GM19240 (cell line): Measurements from ENCODE around the gene FUNDC1.
"Not testable (repeated sequence)": the region's sequence is repeated elsewhere in the genome, so short reads cannot be mapped to it uniquely, and the experiment has no call there.

Experiments
- DNase-seq: peaks from one replicate; pipeline ENCODE4 v3.0.0; 2011; ENCODE audit warnings: low spot score; ENCODE audit not compliant: insufficient read length

The FUNDC1 gene, protein sequence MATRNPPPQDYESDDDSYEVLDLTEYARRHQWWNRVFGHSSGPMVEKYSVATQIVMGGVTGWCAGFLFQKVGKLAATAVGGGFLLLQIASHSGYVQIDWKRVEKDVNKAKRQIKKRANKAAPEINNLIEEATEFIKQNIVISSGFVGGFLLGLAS

DNA sequence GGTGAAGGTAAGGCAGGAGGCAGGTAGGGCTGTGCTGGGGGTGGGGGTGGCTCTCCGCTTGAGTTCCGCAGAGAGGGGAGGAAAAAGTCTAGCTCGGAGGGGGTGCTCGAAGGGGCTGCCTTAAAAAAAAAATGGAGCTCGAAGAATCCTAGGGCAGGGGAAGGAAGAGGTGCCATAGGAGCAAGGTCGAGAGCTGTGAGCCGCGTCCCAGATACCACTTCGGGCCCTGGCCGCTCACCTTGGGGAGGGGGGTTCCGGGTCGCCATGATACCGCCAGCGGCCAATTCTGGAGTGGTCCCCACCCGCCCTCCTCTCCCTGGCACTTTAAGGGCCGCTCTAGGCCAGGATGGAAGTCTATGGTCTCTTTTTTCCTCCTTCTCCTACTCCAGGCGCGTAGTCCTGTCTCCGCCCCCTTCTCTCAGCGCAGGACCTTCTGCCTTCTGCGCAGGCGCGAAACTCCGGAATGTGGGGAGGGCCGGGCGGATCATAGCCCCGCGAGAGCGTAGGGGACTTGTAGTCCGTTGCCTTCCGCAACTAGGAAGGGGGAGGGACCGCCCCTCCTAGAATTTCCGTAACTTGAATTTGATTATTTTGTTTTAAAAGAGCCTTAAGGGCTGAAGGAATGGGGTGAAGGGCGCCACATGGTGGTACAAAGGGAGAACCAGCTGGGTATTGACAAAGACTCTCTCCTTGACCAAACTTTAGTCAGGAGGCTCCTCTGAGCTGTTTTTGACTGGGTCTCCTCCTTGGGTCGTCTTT, at the start of gene FUNDC1:
TSS of gene FUNDC1 (minus strand) at position 293 of the 759 bp plus-strand sequence. CDS start at position 266, 27 bp downstream.
- DNase-seq: peak; percentile 84

DNA sequence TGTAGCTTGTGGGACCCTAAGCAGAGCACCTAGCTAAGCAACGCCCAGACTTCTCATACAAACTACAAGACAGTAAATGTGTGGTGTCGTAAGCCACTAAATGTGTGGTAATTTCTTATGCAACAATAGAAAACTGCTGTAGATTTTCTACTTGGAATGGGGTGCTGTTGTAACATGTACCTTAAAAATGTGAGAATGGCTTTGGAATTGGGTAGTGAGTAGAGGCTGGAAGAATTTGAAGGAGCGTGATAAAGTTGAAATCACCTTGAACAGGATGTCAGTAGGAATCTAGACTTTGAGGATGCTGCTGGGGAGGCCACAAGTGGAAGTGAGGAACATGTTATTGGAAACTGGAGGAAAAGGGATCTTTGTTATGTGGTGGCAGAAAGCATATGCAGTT, 43.2 kb upstream of the FUNDC1 start:
- no peak for DNase-seq

DNA sequence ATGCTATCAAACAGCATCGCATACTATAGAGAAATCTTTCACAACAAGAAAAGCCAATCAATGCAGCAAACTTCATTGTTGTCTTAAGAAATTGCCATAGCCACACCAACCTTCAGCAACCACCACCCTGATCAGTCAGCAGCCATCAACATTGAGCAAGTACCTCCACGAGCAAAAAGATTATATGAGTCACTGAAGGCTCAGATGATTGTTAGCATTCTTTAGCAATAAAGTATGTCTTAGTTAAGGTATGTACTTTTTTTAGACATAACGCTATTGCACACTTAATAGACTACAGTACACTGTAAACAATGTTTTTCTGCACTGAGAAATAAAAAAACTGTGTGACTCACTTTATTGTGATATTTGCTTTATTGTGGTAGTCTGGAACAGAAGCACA, 37.8 kb upstream of the FUNDC1 start:
- DNase-seq: no peak

DNA sequence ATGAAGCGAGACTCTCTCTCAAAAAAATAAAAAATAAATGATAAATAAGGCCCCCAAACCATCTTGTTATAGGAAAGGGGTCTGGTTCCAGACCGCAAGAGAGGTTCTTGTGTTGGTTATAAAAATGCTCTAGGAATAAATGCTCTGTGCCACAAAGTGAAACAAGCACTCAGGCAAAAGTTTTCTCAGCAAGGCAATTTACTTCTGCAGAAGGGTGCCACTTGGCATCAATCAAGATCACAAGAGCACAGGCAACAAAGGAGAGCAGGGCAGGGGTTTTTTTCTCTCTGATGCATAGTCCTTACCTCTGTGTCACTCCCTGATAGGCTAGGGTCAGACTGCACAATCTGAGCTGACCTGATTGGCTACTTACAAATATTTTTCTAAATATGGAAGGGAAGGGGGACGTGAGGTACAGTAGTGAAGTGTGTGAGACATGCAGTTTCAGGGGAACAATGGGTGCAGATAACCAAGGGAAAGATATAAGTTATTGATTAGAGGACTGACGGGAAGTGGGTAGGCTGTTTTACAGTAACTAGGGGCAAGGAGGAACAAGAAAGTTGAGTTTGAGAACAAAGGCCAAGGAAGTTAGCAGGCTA, 29.8 kb upstream of the FUNDC1 start:
- DNase-seq: no peak

DNA sequence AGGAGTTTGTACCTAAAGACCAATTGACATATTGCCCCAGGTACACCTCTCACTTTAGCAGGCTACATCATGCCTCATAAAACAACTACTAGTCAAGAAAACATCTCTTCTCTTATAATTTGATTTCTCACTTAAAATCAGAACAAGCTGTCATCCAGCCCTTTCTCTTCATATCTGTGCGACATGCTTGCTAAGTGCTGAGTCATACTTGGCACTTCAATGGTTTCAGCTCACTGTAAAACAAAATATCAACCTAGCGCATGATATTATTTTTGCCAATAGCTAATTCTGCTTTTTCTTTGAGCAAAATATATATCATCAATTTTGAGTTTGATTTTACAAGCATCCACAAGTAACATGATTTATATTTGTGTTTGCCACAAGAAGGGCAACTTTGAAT, 27.9 kb upstream of the FUNDC1 start:
- no peak for DNase-seq

DNA sequence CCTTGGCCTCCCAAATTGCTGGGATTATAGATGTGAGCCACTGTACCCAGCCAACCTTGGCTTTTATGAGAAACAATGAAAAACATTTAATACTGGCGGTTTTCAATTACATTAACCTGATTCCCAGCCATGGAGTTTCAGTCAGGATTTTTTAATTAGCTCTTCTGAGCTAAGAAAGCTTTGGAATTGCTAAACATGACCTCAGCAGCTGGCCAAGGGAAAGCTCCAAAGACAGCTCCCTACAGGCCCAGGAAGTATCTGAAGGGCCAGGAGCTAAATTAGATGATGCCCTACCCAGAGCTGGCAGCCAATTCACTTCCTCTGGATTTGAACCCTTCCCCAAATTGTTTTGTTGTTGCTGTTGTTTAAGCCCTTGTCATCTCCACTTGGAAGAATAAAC, 26.5 kb upstream of the FUNDC1 start:
- DNase-seq: no peak

DNA sequence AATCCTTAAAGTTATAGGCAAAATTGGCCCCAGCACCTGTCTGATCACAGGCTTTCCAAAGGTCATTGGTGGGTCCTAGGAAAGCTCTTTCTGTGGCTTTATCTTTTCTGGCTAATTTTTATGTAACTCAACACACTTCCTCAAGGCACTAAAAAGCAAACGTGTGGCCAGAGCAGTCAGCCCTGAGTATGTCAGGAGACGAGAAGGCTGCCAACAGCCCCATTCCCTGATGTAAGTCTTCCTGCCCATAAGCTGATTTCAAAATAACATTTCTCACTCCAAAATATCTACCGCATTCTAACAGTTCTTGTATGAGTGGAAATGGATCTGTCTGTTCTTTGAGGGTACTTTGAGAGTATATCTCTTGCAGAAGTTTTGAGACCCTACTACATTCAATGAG, 25.5 kb upstream of the FUNDC1 start:
- DNase-seq: no peak

DNA sequence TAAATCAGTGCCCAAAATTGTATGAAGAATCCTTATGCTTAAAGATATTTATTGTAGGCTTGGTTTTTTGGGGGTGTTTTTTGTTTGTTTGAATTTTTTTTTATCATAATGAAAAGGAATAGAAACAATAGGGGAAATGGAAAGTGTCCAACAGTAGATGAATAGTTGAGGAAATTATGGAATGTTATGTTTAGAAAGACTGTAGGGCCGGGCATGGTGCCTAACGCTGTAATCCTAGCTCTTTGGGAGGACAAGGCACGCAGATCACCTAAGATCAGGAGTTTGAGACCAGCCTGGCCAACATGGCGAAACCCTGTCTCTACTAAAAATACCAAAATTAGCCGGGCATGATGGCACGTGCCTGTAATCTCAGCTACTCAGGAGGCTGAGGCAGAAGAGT, 19.2 kb upstream of the FUNDC1 start:
- DNase-seq: not testable (repeated sequence)

DNA sequence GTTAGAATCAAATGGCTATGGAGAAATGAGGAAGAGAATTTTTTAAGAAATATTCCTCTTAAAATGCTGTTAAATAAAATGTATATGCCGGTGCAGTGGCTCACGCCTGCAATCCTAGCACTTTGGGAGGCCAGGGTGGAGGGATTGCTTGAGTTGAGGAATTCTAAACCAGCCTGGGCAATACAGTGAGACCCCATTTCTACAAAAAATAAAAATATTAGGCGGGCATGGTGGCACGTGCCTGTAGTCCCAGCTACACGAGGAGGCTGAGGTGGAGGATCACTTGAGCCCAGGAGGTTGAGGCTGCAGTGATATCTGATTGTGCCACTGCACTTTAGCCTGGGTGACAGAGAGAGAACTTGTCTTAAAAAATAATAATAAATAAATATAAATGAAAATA, 7.9 kb upstream of the FUNDC1 start:
- DNase-seq: no peak

DNA sequence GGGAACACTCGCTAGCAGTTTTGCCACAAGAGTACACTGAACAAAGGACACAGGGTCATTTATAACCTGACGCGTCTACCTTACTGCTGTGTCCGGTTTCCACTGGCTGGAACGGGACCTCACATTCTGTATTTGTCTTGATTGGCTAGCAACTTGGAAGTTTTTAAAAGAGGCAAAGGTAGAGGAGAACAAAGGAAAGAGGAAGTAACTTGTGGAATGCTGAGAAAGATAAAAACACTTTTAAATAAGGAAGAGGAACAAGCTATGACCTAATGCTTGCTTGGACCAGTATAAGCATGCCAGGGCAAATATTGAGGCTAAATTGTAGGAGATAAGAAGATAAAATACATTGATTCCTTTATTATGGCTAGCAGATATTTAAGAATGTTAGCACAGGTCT, 2.8 kb upstream of the FUNDC1 start:
- not testable (repeated sequence) for DNase-seq

DNA sequence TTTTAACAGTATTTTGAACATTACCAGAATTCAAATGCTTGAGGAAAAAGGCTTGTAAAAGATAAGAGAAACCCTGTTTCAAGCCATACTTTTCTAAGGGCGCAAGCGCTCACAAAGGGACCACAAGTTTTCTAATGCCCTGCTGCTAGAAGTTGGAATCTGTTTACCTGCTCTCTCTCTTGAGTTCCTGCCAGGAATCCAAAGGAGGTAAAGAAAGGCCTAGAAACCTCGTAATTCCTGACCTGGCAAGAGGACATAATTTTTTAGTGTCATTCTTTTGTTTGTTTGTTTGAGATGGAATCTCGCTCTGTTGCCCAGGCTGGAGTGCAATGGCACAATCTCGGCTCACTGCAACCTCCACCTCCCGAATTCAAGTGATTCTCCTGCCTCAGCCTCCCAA, 1.4 kb upstream of the FUNDC1 start:
- DNase-seq: no peak

DNA sequence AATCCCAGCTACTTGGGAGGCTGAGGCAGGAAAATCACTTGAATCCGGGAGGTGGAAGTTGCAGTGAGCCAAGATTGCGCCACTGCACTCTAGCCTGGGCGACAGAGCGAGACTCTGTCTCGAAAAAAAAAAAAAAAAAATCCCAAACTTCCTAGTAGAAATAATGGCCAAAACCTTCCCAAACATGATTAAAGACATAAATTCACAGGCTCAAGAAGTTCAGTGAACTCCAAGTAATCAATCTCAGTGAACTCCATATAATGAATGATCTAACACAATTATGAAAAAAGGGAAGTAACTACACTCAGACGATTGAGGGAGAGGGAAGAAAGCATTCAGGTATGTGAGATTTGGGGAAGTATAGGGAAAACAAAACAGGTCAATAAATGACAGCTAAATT, 6.5 kb downstream of the FUNDC1 start:
- DNase-seq: no peak

DNA sequence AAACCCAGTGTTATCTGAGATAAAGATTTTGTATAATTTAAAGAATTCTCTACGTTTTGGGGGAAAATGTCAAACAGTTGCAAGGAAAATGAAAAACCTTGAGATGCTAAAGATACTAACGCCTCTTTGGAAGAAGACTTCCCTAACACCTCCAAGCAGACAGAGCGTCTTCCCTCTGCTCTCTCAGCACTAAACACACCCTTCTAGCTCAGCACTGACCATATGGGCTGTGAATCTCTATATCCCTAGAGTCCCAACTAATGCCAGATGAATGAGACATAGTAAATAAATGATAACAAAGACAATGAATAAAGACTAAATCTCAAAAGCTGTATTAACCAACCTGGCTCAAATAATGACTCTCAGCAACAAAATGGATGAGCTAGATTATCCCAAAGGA, 13.3 kb downstream of the FUNDC1 start:
- DNase-seq: no peak

DNA sequence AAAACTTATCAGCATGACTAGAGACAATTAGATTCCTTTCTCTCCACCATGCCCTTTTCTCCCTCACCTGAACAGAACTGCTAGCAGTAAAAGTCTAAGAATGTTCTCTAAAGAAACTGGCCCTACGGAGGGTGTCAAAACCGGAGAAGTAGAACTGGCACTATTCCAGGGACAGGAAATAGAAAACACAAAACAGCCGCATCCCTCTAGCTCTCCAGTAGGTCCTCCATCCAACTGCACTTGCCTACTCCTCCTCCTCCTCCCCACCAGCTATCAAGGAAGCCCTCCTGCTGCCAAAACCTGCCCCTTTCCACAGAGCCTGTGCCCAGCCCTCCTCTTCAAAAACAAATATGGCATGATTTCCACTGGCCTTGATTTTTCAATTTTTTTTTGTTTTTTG, 28.4 kb downstream of the FUNDC1 start:
- no peak for DNase-seq

DNA sequence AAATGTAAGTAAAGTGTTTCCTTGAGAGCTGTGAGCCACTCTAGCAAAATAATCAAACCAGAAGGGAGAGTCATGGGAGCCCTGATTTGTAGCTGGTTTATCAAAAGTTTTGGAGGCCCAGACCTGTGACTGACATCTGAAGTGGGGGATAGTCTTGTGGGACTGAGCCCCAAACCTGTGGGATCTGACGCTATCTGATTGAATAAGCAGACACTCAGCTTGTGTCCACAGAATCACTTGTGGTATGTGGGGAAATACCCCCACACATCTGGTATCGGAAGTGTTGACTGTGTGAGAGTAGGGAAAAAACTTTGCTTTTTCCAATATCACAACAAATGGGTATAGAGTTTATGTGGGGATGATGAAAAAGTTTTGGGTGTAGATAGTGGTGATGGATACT, 35.4 kb downstream of the FUNDC1 start:
- DNase-seq: no peak

DNA sequence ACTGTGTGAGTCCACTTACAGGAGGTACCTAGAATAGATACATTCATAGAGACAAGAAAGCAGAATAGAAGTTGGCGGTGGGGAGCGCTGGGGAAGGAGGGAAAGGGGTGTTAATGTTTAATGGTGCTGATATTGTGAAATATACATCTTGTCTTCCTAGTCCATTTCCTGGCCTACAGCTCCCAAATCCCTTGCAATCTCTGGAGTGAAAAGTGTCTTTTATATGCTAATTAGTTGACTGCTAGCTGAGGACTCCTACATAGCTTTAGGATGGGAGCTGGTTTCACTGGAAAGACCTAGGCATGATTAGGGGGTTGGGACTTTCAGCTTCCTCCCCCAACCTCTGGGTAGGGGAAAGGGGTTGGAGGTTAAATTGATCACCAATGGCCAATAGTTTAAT, 36.0 kb downstream of the FUNDC1 start:
- DNase-seq: no peak

DNA sequence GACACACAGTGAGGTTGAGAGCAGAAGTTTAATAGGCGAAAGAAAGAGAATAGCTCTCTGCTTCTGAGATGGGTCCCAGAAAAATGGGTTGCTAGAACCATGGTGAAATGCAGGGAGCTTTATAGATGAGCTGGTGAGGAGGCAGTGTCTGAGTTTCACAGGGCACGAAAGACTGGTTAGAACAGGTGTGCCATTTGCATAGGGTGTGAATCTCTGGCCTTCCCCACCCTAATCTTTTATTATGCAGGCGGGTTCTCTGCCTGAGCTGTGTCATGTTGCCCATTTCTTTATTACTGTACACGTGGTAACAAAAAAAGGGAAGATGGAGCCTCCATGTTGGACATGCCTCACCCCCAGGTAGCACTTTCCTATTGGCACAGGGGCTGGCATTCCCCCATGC, 39.1 kb downstream of the FUNDC1 start:
- no peak for DNase-seq

DNA sequence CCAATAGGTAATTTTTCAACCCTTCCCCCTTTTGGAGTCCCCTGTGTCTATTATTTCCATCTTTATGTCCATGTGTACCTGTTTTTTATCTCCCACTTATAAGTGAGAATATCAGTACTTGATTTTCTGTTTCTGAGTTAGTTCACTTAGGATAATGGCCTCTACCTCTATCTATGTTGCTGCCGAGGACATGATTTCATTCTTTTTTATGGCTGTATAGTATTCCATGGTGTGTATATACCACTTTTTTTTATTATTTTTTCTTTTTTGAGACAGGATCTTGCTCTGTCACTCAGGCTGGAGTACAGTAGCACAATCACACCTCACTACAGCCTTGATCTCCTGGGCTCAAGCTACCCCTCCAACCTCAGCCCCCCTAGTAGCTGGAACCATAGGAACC, 47.6 kb downstream of the FUNDC1 start:
- no peak for DNase-seq

DNA sequence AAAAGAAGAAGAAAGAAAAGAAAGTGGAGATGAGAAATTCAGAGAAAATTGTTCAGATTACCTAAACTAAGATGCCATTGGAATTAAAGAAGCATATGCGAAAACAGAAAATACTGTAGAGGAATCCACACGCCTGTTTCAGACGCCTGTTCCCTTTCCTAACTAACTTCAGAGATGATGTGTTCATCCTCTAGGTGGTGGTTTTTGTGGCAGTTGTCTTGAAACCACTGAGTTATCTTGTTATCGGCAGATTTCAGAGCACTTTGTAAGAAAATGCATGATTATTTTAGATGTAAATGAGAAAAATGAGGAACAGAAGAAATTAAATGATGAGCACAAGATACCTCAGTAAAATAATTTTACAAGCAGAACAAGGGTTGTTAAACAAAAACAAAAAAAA, 48.3 kb downstream of the FUNDC1 start:
- no peak for DNase-seq

DNA sequence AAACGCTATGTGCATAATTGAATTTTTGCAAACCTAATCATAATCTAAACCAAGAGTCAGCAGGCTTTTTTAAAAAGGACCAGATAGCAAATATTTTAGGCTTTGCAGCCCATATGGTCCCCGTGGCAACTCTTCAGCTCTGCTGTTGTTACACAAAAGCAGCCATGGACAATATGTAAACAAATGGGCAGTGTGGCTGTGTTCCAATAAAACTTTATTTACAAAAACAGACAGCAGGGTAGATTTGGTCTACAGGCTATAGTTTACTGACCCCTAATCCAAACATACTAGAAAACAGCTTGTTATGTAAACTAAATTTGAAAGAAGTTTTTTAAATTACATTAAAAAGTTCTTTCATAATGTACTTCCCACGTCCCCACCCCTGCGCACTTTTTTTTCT, 53.1 kb downstream of the FUNDC1 start:
- DNase-seq: no peak

DNA sequence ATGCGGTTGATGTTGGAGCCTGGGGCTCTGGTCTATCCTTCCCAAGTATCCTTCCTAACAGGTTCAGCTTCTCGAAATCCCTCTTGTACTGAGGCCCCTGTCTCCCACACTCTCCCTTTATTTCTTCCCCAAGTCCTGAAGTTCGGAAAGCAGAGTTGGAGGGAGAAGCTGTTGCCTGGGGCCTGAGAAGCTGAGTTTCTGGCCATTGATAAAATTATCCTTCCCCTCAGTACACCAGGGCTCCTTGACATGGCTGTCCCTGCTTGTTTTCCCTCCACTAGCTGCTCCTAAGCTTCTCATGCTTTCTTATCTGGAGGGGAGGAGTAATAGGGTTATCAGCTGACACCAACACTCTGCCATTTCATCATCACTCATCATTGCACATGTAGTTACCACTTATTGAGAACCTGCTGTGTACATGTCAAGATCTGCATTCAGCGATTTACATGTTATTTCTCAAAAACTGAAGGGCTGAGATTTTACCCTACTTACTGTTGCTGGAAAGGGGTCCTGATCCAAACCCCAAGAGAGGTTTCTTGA, 58.0 kb downstream of the FUNDC1 start:
- no peak for DNase-seq

DNA sequence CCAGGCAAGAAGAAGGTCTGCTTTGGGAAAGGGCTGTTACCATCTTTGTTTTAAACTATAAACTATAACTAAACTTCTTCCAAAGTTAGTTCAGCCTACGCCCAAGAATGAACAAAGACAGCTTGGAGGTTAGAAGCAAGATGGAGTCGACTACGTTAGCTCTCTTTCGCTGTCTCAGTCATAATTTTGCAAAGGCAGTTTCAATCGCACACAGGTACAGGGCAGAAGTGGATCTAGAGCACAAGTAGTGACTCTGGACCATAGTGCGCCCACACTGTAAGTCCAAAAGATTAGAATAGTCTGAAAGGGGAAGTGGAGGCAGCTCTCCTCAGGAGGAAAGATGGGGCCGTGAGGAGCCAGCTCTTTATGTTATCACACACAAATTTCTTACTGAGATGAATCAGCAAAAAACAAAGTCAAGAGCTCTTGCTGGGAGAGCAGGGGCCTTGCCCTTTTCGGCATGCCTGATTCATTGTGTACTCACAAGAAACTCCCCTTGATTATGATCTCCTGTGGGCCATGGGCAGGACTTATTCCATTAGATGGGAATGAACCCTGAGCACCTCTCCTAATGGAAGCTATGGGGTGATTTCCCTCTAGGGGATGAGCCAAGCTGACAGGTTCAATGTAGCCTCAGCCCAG, 58.6 kb downstream of the FUNDC1 start:
- no peak for DNase-seq
